ENCODE measurements around the gene TEX30. TPM values are rescaled to one million over a fixed set of nuclear protein-coding genes. Genes with fewer than 3 reads are reported as not detected.

TEX30 gene
- total and polyA plus RNA-seq, 2 donors from 2014 or later = 9.9 to 22.7 TPM

DNA sequence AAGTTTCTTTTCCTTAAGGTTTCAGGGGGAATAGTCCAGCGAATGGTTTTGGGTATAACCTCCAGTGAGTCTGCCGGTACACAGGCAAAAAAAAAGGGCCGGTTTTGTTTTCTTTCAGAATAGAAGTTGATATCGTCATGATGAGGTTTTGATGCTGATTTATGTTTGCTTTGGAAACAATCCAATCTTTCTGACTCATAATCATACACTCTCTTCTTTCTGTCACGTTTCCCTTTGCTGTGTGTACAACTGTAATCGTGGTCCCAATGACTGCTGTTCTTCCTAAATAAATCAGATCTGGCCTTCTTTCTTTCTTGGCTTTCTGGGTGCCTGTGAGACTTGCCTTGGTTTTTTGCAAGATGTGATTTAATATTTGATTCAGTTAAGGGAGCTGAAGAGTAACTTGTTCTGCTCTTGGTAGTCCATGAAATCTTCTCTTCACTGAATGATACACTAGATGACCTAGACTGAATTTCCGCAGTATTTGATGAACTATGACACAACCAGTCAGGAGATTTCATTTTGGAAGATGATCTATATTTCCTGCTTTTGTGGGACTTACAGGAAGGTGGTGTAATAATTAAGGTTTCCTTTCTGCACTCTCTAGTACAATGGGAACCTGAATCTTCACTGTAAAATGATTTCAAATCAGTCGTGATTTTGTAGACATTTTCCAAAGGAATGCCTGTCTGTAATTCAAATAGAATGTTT lies 43.9 kb downstream of the TEX30 start:
- TF ChIP-seq, protein P1, sequence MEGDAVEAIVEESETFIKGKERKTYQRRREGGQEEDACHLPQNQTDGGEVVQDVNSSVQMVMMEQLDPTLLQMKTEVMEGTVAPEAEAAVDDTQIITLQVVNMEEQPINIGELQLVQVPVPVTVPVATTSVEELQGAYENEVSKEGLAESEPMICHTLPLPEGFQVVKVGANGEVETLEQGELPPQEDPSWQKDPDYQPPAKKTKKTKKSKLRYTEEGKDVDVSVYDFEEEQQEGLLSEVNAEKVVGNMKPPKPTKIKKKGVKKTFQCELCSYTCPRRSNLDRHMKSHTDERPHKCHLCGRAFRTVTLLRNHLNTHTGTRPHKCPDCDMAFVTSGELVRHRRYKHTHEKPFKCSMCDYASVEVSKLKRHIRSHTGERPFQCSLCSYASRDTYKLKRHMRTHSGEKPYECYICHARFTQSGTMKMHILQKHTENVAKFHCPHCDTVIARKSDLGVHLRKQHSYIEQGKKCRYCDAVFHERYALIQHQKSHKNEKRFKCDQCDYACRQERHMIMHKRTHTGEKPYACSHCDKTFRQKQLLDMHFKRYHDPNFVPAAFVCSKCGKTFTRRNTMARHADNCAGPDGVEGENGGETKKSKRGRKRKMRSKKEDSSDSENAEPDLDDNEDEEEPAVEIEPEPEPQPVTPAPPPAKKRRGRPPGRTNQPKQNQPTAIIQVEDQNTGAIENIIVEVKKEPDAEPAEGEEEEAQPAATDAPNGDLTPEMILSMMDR (IDR thresholded peaks at IDR 0.05; ENCODE audit: borderline replicate concordance, extremely low read depth, insufficient read depth) = no peak
- H3K4me3 ChIP-seq (ENCODE audit: low read length in 3 of 3) = no peak overlapping the region
- no peaks in the 10 kb centered on the region for H3K4me1 ChIP-seq (ENCODE audit: control insufficient read depth in 2 of 3, insufficient read depth in 2 of 3, low read depth in 1 of 3, low read length in 3 of 3)
- intact Hi-C loops (cut with DNase I) = no loop called here
- no peak overlapping the region for H3K27ac ChIP-seq (ENCODE audit: low read depth in 2 of 2, low read length in 2 of 2)
- no peaks in the 10 kb centered on the region for H3K36me3 ChIP-seq (ENCODE audit: control insufficient read depth in 2 of 3, insufficient read depth in 3 of 3, low read length in 3 of 3)
- FAIRE-seq (no peak), DNase-seq (peak in 1 of 5 donors; percentile 20)
- H3K27me3 ChIP-seq (ENCODE audit: control insufficient read depth, insufficient read depth, low read length) = no peaks in the 10 kb centered on the region
- no peak overlapping the region for H3K9ac ChIP-seq (ENCODE audit: low read length in 3 of 3)
- H3K9me3 ChIP-seq (ENCODE audit: control insufficient read depth in 2 of 3, insufficient read depth in 1 of 3, low read length in 3 of 3) = peaks cover 0 to 3% (median 0%) of the 10 kb centered on the region in 3 donors

- TF ChIP-seq, protein P1 (IDR thresholded peaks at IDR 0.05; ENCODE audit: borderline replicate concordance, extremely low read depth, insufficient read depth) = peak; percentile 11
- Histone ChIP-seq H3K27me3 (ENCODE audit: control insufficient read depth, insufficient read depth, low read length) (no peaks in the 10 kb centered on the region), H3K4me3 (ENCODE audit: low read length in 3 of 3) (no peak overlapping the region), H3K27ac (ENCODE audit: low read depth in 2 of 2, low read length in 2 of 2) (no peak overlapping the region), H3K4me1 (ENCODE audit: control insufficient read depth in 2 of 3, insufficient read depth in 2 of 3, low read depth in 1 of 3, low read length in 3 of 3) (no peaks in the 10 kb centered on the region), H3K9ac (ENCODE audit: low read length in 3 of 3) (no peak overlapping the region), H3K36me3 (ENCODE audit: control insufficient read depth in 2 of 3, insufficient read depth in 3 of 3, low read length in 3 of 3) (no peaks in the 10 kb centered on the region), H3K9me3 (ENCODE audit: control insufficient read depth in 2 of 3, insufficient read depth in 1 of 3, low read length in 3 of 3) (no peaks in the 10 kb centered on the region)
- no peak for FAIRE-seq
- intact Hi-C loops (cut with DNase I) = no loop called here
- DNase-seq = no peak
Observed at GRCh38 chr13:102726430-102726829, 47.2 kb downstream of the TEX30 start.

- FAIRE-seq = no peak
- H3K27ac ChIP-seq (ENCODE audit: low read depth in 2 of 2, low read length in 2 of 2) = no peak overlapping the region
- no peaks in the 10 kb centered on the region for H3K27me3 ChIP-seq (ENCODE audit: control insufficient read depth, insufficient read depth, low read length)
- H3K9ac ChIP-seq (ENCODE audit: low read length in 3 of 3) = no peak overlapping the region
- TF ChIP-seq, protein P1 (IDR thresholded peaks at IDR 0.05; ENCODE audit: borderline replicate concordance, extremely low read depth, insufficient read depth) = peak; percentile 52
- H3K9me3 ChIP-seq (ENCODE audit: control insufficient read depth in 2 of 3, insufficient read depth in 1 of 3, low read length in 3 of 3) = no peaks in the 10 kb centered on the region
- no peaks in the 10 kb centered on the region for H3K4me1 ChIP-seq (ENCODE audit: control insufficient read depth in 2 of 3, insufficient read depth in 2 of 3, low read depth in 1 of 3, low read length in 3 of 3)
- intact Hi-C loops (cut with DNase I) = no loop called here
- no peak overlapping the region for H3K4me3 ChIP-seq (ENCODE audit: low read length in 3 of 3)
- peak in 3 of 5 donors; percentile 19 to 75 (median 71) for DNase-seq
- H3K36me3 ChIP-seq (ENCODE audit: control insufficient read depth in 2 of 3, insufficient read depth in 3 of 3, low read length in 3 of 3) = no peaks in the 10 kb centered on the region
Observed at GRCh38 chr13:102724923-102725322, 48.7 kb downstream of the TEX30 start.
